Measurements from ENCODE around the gene BIK.

Gene BIK

GRCh38 chr22:43152003-43152356, 41.4 kb downstream of the BIK start:
- H3K36me3 ChIP-seq (replicated peaks; ENCODE audit: insufficient read depth, low read length) = no peaks in the 10 kb centered on the region
- H2AFZ ChIP-seq (ENCODE audit: low read length) = peak overlapping the region; percentile 71
- no peaks in the 10 kb centered on the region for H4K20me1 ChIP-seq (ENCODE audit: insufficient read depth, low read length)
- peaks cover 4% of the 10 kb centered on the region for H3K79me2 ChIP-seq (ENCODE audit: low read length)
- no peak for DNase-seq
- peak overlapping the region; percentile 43 for H3K9ac ChIP-seq (ENCODE audit: low read length)
- TF ChIP-seq EZH2 (optimal IDR thresholded peaks at IDR 0.05; ENCODE audit: low read depth, low read length) = no peak
- TF ChIP-seq EZH2phosphoT487 (IDR thresholded peaks at IDR 0.05; ENCODE audit: low read length) = no peak
- TF ChIP-seq CTCF (IDR thresholded peaks at IDR 0.05; ENCODE audit: low read length) = no peak
- H3K9me2 ChIP-seq (replicated peaks; ENCODE audit: insufficient read depth, low read length) = no peaks in the 10 kb centered on the region
- H3K4me1 ChIP-seq (ENCODE audit: low read length) = peaks cover 12% of the 10 kb centered on the region
- H3K27me3 ChIP-seq (replicated peaks; ENCODE audit: insufficient read depth, low read length) = no peaks in the 10 kb centered on the region
- no peaks in the 10 kb centered on the region for H3K9me3 ChIP-seq (replicated peaks; ENCODE audit: insufficient read depth, low read length)
- peaks cover 8% of the 10 kb centered on the region for H3F3A ChIP-seq (ENCODE audit: insufficient read depth, low read length)
- H3K4me3 ChIP-seq (ENCODE audit: low read length) = peak overlapping the region; percentile 76
- peak overlapping the region; percentile 95 for H3K4me2 ChIP-seq (ENCODE audit: low read depth, low read length)
- no peak overlapping the region for H3K27ac ChIP-seq (ENCODE audit: low read length)

DNA sequence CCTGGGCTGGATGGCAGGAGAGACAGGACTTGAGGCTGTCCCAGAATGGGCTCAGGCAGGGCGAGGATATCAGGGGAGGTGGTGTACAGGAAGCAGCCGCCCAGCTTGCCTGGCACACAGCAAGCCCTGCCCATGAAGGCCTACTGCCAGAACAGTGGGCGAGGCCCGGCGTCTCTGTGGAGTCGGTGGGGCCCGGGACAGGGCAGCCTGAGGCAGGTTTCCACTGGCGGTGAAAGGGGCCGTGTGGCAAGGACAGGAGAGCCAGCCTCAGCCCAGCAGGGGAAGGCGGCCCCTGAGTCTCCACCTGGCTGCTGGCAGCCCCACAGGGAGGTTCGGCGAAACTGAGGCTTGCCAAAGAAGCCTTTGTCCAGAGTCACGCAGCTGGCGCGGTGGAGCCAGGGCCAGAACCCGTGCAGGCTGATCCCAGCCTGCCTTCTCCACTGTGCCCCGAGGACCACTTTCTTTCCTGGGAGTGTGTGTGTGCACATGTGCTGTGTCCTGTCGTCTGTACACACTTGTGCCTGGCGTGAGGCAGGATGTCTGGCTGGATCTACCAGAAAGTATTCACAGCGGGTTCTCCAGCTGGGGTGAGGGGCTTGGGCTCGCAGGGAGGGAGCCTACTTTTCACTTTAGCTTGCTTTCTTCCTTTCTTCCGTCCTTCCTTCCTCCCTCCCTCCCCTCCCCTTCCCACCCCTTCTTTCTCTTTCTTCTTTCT, 42.0 kb downstream of the BIK start:
- peak overlapping the region; percentile 43 for H3K9ac ChIP-seq (ENCODE audit: low read length)
- no peak overlapping the region for H3K27ac ChIP-seq (ENCODE audit: low read length)
- peak overlapping the region; percentile 71 for H2AFZ ChIP-seq (ENCODE audit: low read length)
- no peaks in the 10 kb centered on the region for H3K9me3 ChIP-seq (replicated peaks; ENCODE audit: insufficient read depth, low read length)
- no peaks in the 10 kb centered on the region for H3K36me3 ChIP-seq (replicated peaks; ENCODE audit: insufficient read depth, low read length)
- H3K79me2 ChIP-seq (ENCODE audit: low read length) = peaks cover 4% of the 10 kb centered on the region
- H3K4me3 ChIP-seq (ENCODE audit: low read length) = peak overlapping the region; percentile 76
- H3K4me2 ChIP-seq (ENCODE audit: low read depth, low read length) = peak overlapping the region; percentile 95
- H3K27me3 ChIP-seq (replicated peaks; ENCODE audit: insufficient read depth, low read length) = no peaks in the 10 kb centered on the region
- H3F3A ChIP-seq (ENCODE audit: insufficient read depth, low read length) = peaks cover 3% of the 10 kb centered on the region
- no peaks in the 10 kb centered on the region for H4K20me1 ChIP-seq (ENCODE audit: insufficient read depth, low read length)
- DNase-seq = peak; percentile 40
- H3K4me1 ChIP-seq (ENCODE audit: low read length) = peaks cover 12% of the 10 kb centered on the region
- H3K9me2 ChIP-seq (replicated peaks; ENCODE audit: insufficient read depth, low read length) = no peaks in the 10 kb centered on the region
- no peak for TF ChIP-seq EZH2phosphoT487 (IDR thresholded peaks at IDR 0.05; ENCODE audit: low read length)
- no peak for TF ChIP-seq EZH2 (optimal IDR thresholded peaks at IDR 0.05; ENCODE audit: low read depth, low read length)
- no peak for TF ChIP-seq CTCF (IDR thresholded peaks at IDR 0.05; ENCODE audit: low read length)

DNA sequence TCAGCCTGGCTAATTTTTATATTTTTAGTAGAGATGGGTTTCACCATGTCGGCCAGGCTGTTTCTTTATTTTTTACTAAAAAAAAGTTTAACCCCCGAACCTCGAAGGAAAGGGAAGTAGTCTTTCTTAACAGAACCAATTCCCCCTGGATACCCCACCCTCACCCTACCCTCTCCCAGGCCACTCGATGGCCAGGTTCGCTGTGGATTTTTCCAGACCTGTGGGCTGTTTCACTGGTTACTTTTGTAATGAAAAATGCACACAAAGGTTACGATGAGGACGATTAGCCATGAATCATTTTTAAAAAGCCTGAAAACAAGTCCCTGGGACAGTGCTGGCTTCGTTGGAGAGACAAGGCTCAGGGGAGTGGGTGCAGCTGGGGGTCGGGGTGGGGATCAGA, 43.3 kb downstream of the BIK start:
- H3K9ac ChIP-seq (ENCODE audit: low read length) = no peak overlapping the region
- H3K4me1 ChIP-seq (ENCODE audit: low read length) = 0 out of 2 replicates have a peak, but pooled peaks cover 3% of the 10 kb centered on the region
- no peaks in the 10 kb centered on the region for H3K36me3 ChIP-seq (replicated peaks; ENCODE audit: insufficient read depth, low read length)
- no peak overlapping the region for H2AFZ ChIP-seq (ENCODE audit: low read length)
- no peak overlapping the region for H3K4me3 ChIP-seq (ENCODE audit: low read length)
- no peak for DNase-seq
- no peak overlapping the region for H3K27ac ChIP-seq (ENCODE audit: low read length)
- TF ChIP-seq EZH2 (optimal IDR thresholded peaks at IDR 0.05; ENCODE audit: low read depth, low read length) (no peak), CTCF (IDR thresholded peaks at IDR 0.05; ENCODE audit: low read length) (no peak), EZH2phosphoT487 (IDR thresholded peaks at IDR 0.05; ENCODE audit: low read length) (no peak)
- no peaks in the 10 kb centered on the region for H3K9me2 ChIP-seq (replicated peaks; ENCODE audit: insufficient read depth, low read length)
- no peaks in the 10 kb centered on the region for H3K27me3 ChIP-seq (replicated peaks; ENCODE audit: insufficient read depth, low read length)
- H3K79me2 ChIP-seq (ENCODE audit: low read length) = peaks cover 4% of the 10 kb centered on the region
- no peaks in the 10 kb centered on the region for H3F3A ChIP-seq (ENCODE audit: insufficient read depth, low read length)
- no peak overlapping the region for H3K4me2 ChIP-seq (ENCODE audit: low read depth, low read length)
- H3K9me3 ChIP-seq (replicated peaks; ENCODE audit: insufficient read depth, low read length) = no peaks in the 10 kb centered on the region
- H4K20me1 ChIP-seq (ENCODE audit: insufficient read depth, low read length) = no peaks in the 10 kb centered on the region

Measured in MM.1S (cell line).